Central memory CD4-positive, alpha-beta T cell (primary cell): ENCODE data around the gene AIF1L.

Source experiments
- DNase-seq: peaks from one replicate; pipeline ENCODE4 v3.0.0; 2022

AIF1L gene

DNA sequence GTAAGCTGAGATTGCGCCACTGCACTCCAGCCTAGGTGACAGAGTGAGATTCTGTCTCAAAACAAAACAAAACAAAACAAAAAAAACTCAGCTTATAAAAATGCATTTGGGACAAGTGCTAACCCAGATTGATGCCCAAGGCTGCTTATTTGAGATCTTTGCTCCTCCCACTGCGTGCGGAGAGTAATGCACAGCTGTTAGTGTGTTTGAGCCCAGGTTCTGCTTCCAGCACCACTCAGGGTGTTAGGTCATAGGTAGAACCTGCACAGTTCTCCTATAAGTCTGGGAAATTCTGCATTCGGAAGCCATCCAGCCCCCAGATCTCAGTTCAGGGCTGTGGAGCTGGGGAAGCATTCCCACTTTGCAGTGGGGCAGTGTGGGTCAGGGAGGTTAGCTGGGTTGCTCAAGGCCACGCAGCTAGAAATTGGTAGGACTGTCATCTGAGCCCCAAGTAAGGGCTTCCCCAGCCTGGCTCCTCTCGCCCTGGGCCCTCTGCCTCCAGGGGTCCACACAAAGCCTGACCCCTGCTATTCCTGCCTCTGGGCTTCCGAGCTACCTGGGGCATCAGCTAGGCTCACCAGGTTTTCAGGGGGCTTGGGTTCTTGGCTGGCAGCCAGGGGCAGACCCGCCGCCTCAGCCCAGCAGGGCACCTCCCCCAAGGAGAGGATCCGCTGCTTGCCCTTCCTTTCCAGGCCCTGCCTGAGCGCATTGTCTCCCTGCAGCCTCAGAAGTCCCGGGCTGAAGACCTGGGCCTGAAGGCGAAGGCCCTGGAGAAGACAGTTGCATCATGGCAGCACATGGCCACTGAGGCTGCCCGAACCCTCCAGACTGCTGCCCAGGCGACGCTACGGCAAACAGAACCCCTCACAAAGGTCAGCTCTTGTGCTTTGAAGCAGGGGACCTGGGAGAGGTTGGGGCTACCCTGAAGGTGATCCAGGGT is 17.6 kb upstream of the AIF1L start:
- DNase-seq = no peak

DNA sequence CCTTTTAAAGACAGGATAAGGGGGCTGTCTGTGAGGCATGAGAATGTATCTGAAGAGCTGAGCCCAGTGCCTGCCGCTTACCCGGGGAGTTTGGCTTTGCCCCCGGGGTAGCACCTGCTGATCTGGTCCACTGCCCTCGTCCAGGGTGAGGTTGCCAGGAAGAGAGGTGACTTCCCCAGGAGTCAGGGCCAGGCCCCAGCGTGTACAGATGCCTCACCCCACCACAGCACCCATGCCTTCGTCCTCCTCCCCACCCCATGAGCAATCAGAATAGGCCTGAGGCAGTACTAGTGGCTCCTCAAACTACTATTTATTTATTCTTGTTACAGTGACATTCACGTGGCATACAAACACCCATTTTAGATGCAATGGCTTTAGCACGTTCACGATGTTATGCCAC is 15.7 kb upstream of the AIF1L start:
- DNase-seq = no peak

DNA sequence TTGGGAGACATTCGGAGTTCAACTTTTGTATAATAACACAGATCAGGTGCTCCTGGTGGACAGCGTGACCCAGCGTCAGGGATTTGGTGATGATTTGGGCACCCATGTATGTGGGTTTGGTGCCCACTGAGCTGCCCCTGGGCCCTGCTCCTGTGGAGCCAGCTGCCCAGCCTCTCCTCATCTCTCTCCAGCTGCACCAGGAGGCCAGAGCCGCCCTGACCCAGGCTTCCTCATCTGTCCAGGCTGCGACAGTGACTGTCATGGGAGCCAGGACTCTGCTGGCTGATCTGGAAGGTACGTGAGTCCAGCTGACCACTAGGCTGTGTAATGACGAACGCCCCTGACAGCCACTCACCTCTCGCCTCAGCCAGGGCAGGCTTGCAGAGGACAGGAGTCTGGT is 14.5 kb upstream of the AIF1L start:
- no peak for DNase-seq

DNA sequence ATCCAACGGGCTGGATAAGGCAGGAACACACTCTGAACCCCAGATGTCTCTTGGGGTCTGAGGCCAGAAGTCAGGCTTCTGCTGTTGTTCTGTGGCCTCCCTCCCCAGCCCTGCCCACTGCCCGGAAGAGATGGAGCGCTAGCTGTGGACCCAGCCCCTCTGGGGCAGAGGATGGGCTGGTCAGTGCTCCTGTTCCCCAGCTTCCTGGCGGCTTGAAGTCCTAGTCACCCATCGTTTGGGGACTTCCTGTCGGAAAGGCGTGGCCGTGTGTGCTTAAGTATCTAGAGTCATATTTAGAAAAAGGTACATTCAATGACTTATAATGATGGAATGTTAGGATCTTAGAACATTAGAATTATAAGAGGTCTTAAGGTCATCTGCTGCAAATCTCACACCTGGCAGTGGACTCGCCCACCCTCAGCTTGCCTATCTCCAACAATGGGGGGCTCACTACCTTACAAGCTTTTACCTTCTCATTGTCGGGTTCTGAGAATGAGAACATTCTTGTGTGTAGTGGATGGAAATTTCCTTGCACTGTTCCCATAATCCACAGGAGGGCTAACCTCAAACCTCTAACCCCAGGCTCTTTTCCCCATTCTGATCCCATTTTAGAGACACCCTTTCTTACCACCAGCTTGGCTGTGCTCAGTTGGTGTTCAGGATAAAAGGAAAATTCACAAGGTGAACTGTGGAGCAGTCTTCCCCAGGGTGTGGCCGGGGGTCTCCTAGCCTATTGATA is 13.4 kb upstream of the AIF1L start:
- no peak for DNase-seq

DNA sequence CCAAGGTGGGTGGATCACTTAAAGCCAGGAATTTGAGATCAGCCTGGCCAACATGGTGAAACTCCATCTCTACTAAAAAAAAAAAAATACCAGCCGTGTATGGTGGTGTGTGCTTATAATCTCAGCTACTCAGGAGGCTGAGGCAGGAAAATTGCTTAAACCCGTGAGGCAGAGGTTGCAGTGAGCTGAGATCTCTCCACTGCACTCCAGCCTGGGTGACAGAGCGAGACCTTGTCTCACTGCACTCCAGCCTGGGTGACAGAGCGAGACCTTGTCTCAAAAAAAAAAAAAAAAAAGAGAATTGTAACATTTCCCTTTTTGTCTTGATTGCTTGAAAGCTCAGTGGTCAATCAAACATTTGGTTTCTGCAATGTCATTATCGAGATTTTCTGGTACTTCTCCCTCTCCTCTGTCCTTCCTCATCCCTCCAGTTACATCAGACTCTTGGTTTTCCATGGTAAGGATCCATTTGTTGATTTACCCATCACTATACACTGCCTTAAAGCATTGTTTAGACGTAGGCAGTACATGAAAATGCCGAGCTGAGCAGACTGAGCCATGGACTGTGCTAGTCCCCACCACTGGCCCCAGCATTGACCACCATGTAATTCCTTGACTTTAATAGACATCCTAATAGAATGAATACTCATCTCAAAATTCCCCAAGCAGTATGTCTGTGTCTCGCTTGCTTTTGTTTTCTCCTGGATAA is 11.5 kb upstream of the AIF1L start:
- no peak for DNase-seq

DNA sequence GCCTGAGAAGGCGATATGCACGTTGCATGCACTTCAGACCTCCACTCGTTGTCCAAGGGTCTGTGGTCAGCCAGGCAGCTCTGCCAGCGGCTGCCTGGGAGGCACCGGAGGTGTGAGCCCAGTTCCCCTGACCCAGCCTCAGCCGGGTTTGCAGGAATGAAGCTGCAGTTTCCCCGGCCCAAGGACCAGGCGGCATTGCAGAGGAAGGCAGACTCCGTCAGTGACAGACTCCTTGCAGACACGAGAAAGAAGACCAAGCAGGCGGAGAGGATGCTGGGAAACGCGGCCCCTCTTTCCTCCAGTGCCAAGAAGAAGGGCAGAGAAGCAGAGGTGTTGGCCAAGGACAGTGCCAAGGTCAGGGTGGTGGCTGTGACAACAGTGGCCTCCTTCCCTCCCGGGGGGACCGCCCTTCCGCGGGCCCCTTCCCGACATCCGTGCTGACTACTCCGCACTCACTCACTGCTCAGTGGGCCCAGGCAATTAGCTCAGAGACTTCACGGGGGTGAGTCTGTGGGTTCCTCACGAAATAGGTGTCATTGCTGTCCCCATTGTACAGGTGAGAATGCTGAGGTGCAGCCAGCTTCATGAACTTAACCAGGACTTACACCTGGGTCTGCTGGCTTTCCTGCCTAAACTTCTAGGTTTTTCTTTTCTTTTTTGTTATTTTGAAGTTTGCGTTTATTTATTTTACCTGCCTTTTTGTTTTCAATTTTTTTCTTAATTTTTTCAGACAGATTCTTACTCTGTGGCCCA is 10.8 kb upstream of the AIF1L start:
- no peak for DNase-seq

DNA sequence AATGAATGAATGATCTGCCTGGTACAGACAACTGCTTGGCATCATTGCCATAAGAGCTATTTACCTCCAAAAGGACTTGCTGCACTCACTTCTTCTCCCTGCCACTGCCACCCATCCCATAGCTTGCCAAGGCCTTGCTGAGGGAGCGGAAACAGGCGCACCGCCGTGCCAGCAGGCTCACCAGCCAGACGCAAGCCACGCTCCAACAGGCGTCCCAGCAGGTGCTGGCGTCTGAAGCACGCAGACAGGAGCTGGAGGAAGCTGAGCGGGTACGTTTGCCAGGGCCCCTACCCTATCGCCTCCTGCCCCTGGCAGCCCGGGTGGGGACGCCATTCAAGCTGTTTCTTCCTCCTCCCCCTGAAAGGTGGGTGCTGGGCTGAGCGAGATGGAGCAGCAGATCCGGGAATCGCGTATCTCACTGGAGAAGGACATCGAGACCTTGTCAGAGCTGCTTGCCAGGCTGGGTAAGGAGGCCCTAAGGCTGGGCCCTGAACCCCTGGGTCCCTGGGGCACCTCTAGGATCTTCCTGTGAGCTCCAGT is 8.9 kb upstream of the AIF1L start:
- DNase-seq = no peak

DNA sequence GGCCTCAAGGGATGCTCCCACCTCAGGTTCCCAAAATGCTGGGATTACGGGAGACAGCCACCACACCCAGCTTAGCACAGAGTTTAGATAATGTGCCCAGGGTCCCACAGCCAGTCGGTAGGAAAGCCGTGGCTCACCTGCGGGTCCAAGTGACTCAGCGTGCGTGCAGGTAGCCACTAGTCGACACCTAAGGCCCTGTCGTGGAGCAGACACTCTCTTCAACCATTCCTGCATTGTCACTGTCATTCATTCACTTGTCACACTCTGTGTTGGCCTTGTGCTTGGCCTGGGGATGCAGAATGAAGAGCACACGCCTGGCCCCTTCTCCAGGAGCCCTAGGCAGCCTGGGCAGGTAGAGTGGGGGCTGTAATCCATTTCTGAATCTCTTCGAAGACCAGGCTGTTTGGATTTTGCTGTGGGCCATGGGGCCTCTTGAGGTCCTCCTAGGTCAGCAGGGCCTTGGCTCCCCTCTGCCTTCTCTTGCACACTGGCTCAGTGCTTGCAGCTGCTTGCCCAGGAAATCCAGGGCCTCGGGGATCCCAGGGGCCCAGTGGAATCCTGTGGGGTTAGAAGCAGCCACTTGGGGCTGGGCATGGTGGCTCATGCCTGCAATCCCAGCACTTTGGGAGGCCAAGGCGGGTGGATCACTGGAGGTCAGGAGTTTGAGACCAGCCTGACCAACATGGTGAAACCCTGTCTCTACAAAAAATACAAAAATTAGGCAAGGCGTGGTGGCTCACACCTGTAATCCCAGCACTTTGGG is 6.1 kb upstream of the AIF1L start:
- DNase-seq = no peak

DNA sequence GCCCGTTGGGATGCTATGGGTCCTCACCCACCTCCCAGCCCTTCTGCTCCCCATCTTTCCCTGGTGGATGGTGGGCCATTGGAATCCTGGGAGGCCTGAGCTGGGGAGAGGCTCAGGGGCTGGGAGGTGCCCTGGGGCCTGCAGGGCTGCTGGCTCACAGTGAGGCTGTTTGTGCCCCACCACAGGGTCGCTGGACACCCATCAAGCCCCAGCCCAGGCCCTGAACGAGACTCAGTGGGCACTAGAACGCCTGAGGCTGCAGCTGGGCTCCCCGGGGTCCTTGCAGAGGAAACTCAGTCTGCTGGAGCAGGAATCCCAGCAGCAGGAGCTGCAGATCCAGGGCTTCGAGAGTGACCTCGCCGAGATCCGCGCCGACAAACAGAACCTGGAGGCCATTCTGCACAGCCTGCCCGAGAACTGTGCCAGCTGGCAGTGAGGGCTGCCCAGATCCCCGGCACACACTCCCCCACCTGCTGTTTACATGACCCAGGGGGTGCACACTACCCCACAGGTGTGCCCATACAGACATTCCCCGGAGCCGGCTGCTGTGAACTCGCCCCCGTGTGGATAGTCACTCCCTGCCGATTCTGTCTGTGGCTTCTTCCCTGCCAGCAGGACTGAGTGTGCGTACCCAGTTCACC is 4.9 kb upstream of the AIF1L start:
- DNase-seq = no peak

DNA sequence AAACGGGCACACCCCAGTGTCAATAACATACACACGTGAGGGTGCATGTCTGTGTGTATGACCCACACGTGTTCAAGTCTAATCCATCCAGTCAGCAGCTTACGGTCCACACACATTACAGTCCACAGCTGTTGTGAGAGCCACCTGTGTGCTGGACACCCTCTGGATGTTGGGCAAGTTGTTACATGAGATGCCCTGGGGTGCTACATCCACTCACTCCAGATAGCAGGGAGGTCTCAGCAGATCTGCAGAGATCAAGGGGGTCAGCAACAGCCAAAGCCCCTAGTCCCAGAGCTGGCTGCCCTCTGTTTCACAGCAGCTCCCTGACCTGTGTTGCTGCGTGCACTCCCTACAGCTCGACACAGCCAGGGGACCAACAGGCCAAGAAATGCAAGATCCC is 4.3 kb upstream of the AIF1L start:
- DNase-seq = no peak

DNA sequence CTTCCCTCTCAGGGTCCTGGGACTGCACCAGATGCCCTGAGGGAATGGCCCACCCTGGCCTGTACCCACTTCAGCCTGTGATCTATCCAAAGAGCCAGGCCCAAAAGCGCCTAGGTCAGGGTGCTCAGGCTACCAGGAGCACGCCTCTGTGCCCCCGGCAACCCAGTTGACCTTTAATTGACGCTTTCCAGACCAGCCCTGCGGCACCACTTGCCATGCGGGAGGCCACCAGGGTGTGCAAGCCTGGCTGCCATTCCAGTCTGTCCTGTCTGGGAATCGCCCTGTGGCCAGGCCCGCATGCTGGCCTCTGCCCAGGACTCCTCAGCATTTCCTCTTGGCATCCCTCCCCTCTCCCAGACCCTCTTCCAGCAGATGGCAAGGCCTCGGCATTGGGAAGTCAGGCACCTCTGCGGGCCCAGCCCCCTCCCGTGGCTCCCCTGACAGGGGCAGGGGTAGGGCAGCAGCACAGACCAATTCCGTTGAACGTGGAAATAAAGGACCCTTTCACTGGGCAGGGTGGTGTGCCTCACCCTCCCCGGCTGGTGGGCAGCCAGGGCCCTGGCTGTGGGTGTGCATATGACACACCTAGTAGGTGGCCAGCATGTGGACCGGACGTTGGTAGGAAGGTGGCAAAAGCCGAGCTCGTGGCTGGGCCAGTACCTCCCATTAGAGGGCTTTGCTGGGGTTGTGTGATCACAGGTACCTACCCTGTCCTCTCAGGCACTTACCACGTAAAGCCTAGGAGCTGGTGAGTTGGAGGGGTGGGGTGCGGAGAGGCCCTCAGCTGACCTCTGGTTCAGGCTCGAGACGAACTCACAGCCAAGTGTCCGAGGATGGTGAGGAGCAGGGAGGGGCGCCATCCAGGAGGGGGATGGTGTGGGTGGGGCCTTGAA is 3.5 kb upstream of the AIF1L start:
- no peak for DNase-seq

DNA sequence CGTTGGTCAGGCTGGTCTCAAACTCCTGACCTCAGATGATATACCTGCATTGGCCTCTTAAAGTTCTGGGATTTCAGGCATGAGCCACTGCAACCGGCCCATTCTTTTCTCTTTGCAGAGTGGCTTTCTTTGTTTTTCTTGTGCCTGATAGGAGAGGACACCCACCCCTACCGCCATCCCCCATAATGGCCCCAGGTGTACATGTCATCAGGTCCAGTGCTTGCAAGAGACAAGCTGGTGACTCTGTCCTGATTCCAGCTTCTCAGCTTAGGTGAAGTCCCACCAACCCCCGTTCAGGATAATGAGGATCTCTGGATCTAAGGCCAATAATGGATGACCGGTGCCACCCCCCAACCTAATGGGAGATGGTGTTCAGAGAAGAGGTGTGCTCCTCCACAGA is 2.3 kb upstream of the AIF1L start:
- no peak for DNase-seq

DNA sequence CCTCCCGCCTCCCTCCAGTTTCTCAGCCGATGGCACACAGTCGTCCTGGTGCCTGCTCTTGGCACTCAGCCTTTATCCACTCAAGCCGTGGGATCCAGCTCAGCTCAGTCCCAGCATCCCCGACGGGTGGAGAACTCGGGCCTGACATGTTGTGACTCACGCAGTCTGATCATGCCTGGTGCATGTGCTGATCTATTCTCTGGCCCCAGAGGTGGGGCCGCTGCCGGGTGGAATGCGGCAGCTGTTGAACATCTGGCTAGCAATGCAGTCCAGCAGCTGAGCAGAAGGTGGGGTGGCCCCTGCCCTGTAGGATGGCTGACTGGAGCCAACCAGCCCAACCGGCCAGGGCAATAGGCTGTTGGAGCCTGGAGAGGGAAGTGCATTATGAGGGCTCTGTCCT is 1.7 kb upstream of the AIF1L start:
- DNase-seq = no peak

DNA sequence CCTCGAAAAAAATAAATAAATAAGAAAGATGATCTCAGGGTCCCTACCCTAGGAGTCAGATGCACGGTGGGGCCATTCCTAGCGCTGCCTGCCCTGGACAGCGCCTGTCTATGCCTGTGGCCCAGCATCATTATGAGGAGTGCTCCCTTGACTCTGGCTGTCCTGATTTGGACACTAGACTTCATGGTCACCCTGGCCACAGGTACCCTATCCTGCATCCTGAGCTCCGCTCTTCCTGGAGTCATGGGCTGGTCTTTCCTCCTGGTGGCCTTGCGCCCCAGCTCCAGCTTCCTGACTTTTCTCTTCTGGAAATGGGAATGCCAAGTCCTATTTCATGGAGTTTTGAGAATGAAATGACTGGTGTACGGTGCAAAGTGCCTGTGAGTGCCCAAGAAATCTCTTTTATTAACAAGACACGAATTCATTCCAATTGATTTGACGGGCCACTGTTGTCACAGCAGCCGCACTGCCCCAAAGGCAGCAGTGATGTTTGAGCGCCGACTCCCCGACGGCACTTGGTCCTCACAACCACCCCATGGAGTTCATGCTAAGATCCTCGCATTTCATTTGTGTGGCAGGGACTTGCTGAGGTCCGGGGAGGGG is 564 bp upstream of the AIF1L start:
- no peak for DNase-seq

DNA sequence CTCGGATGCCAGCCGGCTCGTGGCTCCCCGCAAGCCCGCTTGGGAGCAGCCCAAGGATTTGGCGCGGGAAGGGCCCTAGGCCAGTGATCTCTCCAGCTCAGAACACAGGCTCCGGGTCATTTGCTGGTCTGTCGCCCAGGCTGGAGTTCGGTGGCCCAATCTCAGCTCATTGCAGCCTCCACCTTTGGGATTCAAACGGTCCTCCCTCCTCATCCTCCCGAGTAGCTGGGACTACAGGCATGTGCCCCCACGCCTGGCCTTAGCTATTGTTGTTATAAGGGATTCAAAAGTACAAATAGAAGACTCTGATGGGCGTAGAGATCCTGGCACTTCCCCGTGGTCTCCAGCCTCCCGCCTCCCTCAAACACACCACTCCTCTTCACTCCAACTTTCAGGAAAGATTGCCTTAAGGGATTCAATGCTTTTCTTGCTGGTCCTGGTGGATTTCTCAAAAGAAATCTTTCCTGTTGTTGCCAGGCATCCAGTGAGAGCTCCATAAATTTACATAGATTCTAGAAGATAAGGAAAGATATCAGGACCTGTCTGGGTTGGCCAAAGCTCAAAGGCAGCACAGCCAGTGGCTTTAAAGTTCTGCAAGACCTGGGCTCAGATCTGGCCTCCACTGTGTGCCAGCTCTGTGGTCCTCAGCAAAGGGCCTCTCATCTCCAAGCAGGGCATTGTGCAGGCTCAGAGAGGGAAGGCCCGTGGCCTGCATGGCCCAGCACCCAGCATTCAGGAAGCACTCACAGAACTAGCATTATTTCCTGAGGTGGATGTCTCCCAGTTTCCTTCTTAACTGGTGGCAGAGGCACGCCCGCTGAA is 1.0 kb downstream of the AIF1L start:
- no peak for DNase-seq

DNA sequence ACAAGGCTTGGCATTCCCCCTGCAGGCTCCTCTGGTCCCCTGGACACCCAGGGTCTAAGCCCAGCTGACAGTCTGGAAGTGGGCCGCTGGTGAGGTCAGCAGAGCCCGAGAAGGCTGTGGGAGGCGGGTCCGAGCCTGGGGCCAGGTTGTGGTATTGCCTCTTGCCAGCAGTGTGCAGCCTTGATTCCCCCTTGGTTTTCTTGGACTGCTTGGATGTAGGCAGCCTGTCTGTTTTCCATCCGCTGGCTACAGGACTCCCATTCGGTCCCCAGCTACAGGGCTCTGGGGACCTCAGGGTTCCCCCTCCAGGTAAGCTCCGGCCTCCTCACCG is 1.6 kb downstream of the AIF1L start:
- no peak for DNase-seq

DNA sequence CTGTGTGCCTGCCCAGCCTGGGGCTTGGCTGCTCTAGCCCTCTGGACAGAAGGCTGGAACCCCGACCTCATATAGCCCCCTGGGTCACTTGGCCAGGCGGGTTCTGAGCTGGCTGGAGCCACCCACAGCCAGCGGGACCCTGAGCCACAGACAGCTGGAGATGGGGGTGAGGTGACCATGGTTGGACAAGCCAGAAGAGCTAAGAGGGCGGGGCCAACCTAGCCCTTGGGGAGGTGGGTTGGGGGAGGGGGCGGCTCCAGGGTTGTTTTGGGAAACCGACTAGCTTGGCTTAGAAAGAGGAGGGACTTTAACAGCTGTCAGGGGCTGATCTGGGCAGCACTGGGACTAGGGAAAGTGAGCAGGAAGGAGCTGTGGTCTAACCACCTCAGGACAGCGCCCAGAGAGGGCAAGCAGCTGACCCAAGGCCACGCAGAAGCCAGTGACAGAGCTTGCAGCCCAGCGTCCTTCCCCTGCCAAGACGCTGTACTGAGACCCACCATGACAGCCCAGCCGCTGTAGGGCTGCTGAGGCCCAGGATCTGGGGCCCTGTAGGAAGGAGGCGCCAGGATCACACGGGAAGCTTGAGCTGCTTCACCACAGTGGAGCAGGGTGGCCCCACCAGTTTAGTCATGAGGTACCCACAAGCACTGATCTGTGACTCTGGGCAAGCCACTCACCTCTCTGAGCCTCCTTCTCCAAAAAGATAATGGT is 2.2 kb downstream of the AIF1L start:
- DNase-seq = no peak

DNA sequence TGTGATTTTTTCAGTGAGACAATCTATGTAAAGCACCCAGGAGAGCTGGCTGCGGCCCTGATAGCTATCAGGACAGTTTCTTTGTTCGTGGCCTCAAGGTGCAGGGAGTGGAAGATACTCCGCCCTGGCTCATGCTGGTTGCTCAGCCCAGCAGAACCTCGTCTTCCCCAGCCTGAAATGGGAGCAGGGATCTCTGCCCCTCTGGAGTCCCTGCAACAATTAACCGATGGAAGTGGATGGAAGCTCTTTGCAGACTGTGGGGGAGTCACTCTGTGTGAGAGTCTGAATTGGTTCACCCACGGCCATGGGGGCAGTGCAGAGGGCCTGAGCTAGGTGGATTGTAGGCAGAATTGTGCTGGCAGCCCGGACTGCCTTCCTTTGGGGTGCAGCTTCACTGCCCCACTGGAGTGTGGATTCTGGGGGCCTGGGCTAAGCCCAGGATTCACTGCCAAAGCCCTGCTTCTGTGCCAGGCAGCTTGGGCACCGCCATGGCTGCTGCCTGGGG is 2.8 kb downstream of the AIF1L start:
- no peak for DNase-seq
